Ovary (tissue), 3 donors: ENCODE results near the gene DOC2A.

Experiments
- CTCF ChIP-seq, 3 donors: fragments of 450-650 bp in 2 of 3; fragments of 200-600 bp in 1 of 3; IDR thresholded peaks; one replicate each; pipeline versions ENCODE4 v1.5.1 to v1.8.0; 2016 to 2022; ENCODE audit warnings: antibody characterized with exemption in 3 of 3, mild to moderate bottlenecking in 1 of 3
- EP300 ChIP-seq: sonication (generic); formaldehyde crosslinking; IDR thresholded peaks from one replicate; pipeline ENCODE4 v1.6.1; 2017; ENCODE audit warnings: antibody characterized with exemption
- POLR2A ChIP-seq: fragments of 450-650 bp; IDR thresholded peaks from one replicate; pipeline ENCODE4 v1.6.1; 2017; ENCODE audit warnings: antibody characterized with exemption, mild to moderate bottlenecking, moderate library complexity
- donor health status: DM: no; HTN: no; CAD: no.

- TF ChIP-seq CTCF (IDR thresholded peaks at IDR 0.05) (no peak), POLR2A (no peak), EP300 (no peak)
Observed at GRCh38 chr16:30022887-30023286, 12.1 kb upstream of the DOC2A start, which contains the start of gene C16orf92.
